Measurements from ENCODE around the gene FNDC5.
"Not testable (repeated sequence)": the region's sequence is repeated elsewhere in the genome, so short reads cannot be mapped to it uniquely, and the experiment has no call there.

FNDC5 gene

DNA sequence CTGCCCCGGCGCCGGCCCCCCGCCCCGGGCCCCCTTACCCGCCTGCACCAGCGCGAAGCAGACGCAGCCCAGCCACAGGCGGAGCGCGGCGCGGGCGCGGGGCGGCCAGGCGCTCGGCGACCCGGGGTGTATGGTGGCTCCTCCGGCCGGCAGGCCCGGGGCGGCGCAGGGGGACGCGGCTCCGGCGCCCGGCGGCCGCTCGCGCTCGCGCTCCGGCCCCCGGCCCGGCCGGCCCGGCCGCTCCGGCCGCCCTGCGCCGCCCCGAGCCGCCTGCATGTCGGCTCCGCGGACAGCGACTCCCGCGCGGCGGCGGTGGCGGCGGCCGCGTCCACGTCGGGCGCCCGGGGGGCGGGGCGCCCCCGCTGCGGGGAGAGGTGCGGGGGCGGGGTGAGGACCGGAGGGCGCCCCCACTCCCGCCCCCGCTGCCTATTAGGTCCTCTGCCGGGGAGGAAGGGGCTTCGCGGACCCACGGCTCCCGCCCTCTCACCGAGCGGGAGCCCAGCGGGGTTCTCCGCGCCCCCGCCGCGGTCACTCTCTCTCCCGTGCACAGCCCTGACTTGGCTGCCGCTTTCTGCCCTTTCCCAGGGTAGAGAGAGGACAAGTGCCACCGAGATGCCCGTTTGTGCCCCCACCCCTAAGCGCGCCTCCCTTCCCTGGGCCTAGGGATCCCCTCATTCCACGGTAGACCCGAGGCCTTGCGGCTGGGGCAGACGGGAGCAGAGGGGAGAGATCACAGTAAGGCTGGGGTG lies at the start of gene FNDC5:
FNDC5 (minus strand) TSS at position 298 of the 749 bp plus-strand sequence.
- no peak for DNase-seq (ENCODE audit: low read depth, low spot score)

DNA sequence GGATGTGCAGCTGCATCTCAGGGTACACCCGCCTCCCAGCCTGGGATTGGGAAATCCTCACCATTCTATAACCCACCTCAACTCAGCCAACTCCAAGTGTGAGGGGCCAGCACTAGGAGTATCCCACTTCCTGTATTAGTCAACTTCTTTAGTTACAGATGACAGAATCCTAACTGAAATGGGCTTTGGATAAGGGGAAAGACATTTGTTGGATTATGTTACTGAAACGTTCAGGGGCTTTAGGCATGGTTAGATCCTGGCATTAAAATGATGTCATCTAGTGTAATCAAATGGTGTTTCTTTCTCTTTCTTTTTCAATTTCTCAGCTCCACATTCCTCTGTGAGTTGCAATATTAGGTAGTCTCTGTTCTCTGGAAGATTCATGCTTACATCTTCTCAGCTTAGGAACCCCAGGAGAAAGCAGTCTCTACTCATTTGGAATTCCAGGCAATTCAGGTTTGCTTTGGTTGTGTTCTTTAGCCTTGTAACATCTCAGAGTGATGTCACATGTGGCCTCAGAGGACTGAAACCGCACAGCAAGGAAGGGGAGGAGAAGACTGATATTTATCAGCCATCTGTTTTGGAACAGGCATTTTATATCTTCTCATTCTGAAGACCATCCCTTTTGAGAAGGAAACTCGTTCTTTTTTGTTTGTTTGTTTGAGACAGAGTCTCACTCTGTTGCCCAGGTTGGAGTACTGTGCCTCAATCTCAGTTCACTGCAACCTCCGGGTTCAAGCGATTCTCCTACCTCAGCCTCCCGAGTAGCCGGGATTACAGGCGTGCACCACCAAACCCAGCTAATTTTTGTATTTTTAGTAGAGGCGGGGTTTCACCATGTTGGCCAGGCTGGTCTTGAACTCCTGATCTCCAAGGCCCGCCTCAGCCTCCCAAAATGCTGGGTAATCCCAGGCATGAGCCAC lies 49.4 kb upstream of the FNDC5 start:
- no peak for DNase-seq (ENCODE audit: low read depth, low spot score)

DNA sequence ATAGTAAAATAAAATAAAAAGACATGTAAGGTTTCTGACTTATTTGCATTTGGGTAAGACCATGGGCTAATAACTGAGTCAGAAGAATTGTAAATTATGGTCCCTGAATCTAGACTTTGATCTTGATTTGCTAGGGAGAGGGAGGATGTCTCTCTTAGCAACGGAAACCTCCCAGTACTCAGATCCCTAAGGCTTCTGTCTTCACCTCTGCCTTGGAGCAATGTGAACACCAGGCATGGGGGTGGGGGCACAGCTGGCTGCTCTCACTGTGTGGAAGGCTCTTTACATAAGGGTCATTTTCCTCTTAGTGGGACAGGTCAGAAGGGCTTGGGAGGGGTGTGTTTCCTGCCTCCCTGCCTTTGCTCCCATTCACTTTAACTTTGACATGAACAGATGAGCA lies 47.5 kb upstream of the FNDC5 start:
- no peak for DNase-seq (ENCODE audit: low read depth, low spot score)

DNA sequence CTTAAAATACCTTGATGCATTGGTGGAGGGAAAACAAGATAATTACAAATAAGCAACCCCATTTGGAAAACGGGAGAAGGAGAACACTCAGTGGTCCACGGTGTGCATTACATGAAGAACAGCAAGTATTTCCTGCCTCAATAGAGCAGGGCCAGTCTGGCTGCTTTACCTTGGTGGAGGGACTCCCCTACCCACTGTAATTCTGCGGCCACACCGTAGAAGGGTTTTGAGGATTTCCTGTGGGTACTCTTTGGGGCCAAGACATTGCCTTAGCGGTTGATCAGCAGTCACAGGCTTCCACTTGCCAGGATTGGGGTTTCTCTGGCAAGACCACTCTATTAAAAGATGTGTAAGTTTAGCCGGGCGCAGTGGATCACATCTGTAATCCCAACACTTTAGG lies 46.8 kb upstream of the FNDC5 start:
- DNase-seq (ENCODE audit: low read depth, low spot score): no peak

DNA sequence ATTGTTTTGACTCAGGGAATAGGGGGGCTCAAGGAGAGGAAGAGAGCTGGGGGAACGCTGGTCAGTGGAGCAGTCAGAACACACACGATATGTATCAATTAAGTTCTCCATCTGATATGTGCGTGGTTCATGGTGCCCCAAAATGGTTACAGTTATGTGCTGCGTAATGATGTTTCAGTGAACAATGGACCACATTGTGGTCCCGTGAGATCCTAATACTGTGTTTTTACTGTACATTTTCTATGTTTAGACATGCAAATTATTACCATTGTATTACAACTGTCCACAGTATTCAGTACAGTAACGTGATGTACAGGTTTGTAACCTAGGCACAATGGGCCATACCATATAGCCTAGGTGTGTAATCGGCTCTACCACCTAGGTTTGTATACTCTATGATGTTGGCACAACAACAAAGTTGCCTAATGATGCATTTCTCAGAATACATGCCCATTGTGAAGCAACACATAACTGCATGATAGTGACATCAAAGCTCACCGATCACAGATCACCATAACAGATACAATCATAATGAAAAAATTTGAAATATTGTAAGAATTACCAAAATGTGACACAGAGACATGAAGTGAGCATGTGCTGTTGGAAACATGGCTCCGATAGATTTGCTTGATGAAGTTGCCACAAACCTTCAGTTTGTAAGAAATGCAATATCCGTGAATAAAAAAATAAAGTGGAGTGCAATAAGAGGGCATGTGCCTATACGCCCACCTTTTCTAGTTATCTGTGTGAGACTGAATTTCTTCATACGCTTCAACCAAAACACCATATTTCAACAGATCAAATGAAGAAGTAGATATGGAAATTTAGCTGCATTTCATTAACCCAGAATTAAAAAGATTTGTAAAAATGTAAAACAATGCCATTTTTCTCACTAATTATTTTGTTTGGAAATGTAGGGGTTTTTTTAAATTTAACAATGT lies 45.3 kb upstream of the FNDC5 start:
- DNase-seq (ENCODE audit: low read depth, low spot score): no peak

DNA sequence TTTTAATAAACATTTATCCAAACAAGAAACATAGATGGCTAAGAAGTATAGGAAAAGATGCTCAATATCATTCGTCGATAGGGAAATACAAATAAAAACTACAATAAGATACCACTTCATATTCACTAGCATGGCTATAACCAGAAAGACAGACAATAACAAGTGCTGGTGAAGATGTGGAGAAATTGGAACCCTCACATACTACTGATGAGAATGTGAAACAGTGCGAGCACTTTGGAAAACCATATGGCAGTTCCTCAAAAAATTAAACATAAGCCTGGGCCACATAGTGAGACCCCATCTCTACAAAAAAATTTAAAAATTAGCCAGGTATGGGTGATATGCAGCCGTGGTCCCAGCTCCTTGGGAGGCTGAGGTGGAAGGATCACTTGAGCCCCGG lies 39.6 kb upstream of the FNDC5 start:
- no peak for DNase-seq (ENCODE audit: low read depth, low spot score)

DNA sequence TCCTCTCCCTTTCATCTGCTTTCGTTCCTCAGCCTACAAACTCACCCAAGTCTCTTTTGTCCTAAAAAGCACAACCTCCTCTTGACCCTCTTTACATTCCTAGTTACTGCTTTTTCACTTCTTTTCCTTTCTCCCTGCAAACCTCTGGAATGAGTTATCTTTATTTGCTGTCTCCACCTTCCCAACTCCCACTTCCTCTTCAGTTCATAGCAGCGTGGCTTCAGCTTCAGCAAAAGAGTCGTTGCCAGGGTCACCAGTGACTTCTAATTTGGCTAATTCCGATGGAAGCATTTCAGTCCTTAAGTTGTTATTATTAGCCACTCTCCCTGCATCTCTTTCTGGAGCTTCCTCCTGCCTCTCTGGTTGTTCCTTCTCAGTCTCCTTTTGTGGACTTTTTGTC lies 36.7 kb upstream of the FNDC5 start:
- no peak for DNase-seq (ENCODE audit: low read depth, low spot score)

DNA sequence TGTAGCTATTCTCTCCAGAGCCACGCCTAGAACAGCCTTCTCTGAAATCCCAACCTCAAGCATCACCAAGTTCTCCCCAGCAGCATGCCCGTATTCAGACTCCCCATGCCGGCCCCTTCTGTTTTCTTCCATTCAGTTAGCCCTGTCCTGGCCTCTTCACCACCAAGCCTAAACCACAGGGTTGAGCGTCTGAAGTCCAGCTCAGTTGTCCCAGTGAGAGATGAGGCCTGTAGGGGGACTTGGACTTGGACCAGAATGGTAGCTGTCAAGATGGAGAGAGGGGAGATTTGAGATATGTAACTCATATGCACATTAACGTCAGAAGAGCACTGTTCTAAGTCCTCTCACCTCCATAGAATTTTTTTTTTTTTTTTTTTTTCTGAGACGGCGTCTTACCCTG lies 35.9 kb upstream of the FNDC5 start:
- no peak for DNase-seq (ENCODE audit: low read depth, low spot score)

DNA sequence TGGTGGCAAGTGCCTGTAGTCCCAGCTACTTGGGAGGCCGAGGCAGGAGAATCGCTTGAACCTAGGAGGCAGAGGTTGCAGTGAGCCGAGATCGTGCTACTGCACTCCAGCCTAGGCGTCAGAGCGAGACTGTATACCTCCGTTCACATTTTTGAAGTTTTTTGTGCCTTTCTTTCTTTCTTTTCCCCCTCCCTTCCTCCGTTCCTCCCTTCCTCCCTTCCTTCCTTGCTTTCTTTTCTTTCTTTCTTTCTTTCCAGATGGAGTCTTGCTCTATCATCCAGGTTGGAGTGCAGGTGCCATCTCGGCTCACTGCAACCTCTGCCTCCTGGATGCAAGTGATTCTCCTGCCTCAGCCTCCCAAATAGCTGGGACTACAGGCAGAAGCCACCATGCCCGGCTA lies 34.9 kb upstream of the FNDC5 start:
- DNase-seq (ENCODE audit: low read depth, low spot score): not testable (repeated sequence)

DNA sequence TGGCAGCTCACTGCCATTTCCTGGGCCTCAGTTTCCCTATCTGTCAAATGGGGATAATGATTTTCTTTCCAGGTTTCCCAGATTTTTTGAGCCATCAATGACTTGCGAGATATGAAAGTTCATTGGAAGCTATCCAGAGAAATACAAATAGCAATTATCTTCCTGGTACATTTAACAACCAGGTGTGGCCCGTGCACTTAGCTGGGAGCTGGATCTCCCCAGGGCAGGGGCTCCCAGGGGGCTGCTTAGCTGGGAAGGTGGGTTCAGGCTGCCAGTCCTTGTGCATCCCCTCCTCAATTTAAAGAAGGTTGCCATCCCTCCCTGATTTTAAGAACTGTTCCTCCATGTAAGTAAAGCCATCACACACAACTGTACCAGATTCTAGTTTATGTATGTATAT lies 34.1 kb upstream of the FNDC5 start:
- DNase-seq (ENCODE audit: low read depth, low spot score): no peak

DNA sequence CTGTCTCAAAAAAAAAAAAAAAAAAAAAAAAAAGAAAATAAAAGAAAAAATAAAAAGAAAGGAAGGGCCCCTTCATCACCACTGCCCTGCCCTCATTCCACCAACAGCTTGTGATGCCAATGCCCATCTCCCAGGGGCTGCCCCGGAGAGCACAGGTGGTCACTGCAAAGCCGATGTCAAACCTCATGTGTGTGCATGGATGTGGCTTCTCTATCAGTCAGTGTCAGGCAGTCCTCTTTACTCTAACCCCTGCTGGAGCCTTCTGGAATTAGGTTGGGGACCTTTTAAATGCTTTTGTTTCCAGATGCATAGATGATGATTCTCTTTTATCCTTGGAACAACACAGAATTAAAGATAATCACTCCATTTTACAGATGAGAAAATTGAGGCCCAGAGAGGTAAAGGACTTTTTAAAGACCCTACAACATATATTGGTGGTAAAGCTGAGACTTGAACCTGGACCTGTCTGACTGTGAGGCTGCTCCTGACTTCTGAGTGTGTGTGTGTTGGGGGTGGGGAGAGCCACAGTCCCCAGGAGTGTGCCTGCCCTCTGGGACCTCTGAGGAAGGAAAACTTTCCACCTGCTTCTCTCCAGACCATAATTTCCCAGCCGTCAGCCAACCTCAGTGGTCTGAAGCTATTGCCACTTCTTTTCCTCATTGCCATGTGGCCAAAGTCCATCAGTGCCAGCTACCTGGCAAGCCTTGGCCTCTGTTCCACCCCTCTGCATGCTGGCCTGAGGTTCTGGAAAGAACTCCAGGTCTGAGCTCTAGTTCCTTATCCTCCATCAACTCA lies 33.5 kb upstream of the FNDC5 start:
- DNase-seq (ENCODE audit: low read depth, low spot score): no peak

DNA sequence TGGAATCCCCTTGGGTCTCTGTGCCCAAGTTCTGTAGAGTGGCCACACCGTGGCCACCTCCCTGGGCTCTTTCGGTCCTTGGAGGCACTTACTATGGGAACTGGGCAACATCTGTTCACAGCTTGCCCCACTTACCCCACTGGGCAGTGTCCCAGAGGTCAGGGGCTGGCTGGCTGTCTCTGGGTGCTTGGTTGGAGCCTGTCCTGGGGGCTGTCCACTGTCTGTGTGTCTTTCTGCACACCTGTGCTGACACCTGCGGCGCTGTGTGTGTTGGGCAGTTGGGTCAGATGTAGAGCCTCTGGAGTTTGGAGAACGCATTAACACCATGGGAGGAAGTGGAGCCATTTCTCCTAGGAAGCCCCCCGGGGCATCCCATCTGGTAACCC lies 31.8 kb upstream of the FNDC5 start:
- no peak for DNase-seq (ENCODE audit: low read depth, low spot score)

DNA sequence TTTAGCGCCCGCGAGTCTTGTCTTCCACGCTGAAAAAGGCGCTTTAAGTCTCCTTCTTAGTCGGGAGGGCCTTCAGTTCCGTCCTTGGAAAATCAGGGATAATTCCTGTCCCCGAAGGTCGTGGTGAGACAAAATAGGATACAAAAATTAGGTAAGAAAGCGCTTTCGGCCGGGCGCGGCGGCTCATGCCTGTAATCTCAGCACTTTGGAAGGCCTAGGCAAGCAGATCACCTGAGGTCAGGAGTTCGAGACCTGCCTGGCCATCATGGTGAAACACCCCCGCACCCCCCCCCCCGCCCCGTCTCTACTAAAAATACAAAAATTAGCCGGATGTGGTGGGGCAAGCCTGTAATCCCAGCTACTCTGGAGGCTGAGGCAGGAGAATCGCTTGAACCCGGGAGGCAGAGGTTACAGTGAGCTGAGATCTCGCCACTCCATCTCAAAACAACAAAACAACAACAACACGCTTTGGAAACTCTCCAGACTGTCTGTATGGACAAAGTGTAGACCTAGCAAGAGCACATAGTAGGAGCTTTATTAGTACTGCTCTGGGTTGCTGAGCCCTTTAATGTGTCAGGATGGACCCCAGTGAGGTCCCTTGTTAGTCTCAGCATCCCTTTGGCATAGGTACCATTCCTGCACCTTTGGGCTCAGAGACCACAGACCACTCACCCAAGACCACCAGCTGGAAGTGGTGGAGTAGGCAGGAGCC lies 31.3 kb upstream of the FNDC5 start:
- no peak for DNase-seq (ENCODE audit: low read depth, low spot score)

DNA sequence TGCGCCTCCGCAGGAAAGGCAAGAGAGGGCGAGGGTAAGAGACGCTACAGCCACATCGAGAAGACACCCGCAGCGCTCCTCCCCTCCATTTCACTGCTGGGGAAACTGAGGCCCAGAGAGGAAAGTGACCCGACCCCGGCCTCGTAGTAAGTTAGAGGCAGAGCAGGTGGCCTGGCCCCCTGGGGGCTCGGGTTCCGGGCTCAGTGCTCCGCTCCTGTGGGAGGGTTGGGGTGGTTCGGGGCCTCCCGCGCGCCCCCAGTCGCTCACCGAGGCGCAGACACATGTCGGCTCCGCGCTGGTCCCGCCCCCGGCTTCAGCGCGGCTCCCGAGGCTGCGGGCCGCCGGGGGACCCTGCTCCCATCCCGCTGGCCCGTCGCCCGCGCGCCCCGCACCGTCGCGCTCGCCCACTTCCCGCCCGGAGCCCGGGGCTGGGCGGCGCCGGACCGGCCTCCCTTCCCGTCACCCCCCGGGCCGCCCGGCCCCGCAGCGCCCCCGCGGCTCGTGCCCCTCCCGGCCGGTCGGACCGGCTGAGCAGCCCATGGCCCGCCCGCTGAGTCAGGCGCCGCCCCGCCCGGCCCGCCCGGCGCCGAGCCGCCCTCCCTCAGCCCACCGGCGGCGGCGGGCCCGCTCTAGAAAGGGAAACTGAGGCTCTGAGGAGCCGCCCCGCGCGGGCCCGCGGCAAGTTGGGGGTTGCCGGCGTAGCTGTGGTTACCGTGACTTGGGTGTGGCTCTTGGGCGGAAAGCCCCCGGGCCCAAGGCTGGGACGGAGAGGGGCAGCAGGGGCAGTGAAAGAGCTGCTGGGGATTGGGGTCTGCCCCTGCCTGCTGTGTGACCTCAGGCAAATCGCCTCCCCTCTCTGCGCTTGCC lies 30.5 kb upstream of the FNDC5 start, which contains the start of gene TMEM54:
TMEM54 (minus strand) TSS at position 434 of the 867 bp plus-strand sequence; CDS start at position 283, 151 bp downstream.
- no peak for DNase-seq (ENCODE audit: low read depth, low spot score)

DNA sequence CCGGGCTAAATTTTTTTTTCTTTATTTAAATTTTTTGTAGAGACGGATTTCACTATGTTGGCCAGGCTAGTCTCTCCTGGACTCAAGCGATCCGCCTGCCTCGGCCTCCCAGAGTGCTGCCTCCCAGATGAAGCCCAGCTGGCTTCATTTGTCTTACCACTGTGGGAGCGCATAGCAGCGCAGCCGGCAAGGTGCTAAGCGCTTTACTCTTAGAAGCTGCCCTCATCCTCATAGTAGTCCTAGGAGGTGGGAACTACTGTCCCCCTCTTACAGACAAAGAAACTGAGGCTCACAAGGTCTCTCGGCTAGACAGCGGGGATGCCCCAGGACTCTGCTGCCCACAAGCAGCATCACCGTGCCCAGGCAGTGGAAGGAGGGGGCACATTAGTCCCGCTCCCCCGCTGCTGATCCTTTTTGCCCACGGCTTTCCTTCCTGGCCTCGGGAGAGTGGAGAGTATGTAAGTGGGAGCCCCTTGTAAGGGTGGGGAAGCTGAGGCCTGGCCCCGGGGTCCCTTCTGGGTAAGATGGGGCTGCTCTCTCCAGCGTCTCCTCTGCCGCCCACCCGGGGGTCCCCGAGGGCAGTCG lies 29.8 kb upstream of the FNDC5 start:
- DNase-seq (ENCODE audit: low read depth, low spot score): no peak

DNA sequence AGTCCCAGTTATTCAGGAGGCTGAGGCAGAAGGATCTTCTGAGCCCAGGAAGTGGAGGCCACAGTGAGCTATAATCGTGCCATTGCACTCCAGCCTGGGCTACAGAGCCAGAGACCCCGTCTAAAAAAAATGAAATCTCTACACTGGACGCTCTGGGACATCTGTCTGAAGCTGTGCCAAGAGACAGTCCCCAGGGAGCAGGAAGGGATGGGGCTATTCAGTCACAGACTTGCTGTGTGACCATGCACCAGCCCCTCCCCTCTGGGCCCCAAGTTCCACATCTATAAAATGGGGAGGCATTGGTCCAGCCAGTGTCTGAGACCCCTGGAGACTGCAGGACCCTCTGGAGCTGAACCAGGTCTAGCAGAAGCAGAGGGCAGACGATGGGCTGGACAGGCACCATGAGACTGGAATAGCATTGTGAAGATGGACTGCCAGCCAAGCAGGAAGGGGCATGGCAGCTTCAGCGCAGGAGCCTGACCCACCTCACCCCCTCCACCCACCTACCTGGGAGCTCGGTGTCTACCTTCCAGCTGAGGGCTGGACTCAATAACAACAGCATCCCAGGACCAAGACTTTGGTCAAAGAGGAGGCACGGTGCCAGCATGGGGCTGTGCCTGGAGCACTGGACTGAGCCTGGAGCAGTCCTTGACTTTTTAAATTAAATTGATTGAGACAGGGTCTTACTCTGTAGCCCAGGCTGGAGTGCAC lies 29.0 kb upstream of the FNDC5 start:
- DNase-seq (ENCODE audit: low read depth, low spot score): no peak

DNA sequence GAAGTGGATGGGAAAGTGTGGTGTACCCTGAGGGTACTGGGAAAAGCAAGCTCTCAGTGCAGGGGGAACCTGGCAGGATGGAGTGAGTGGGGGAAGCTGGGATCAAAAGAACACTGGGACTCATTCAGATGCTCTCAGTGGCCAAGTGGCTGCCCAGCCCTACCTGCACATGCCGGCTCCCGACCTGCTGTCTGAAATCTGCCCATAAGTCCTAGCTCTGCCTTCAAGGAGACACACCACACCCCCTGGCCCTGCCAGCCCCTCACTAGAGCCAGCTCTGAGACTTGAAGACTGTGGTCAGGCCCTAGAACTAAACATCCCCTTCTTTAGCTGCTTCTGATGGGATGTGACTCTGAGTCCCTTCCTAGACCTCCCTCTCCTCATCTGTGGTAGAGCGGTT lies 28.2 kb upstream of the FNDC5 start:
- no peak for DNase-seq (ENCODE audit: low read depth, low spot score)

DNA sequence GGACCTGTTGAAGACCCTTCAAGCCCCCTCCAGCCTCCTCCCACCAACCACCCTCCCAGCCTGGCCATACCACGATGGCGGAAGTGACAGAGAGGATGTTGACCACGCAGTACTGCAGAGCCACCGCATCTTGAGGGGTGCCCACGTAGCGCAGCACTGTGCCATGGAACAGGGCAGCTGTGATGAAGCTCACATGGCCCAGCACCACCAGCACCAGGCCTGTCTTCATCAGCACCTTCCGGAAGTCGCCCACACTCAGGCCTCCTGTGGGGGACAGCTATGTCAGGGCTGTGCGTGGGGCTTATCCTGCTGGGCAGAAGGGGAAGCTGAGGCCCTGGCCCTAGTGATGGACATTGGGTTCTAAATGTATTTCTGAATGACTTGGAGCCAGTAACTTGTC lies 27.3 kb upstream of the FNDC5 start:
- no peak for DNase-seq (ENCODE audit: low read depth, low spot score)

All from smooth muscle cell of the brain vasculature (primary cell).